Colonic mucosa (tissue), 4 donors: ENCODE results near the gene PIGM. TPM values are rescaled to one million over a fixed set of nuclear protein-coding genes. Genes with fewer than 3 reads are reported as not detected.

Experiments
- DNase-seq: peaks from one replicate; pipeline ENCODE4 v3.0.0-alpha.2; 2020
- H3K27ac ChIP-seq: fragments of 200-600 bp; one replicate; pipeline ENCODE4 v1.8.0; 2021
- H3K27me3 ChIP-seq: fragments of 200-600 bp; one replicate; pipeline ENCODE4 v1.8.0; 2021
- H3K36me3 ChIP-seq: fragments of 200-600 bp; one replicate; pipeline ENCODE4 v1.8.0; 2021
- H3K4me1 ChIP-seq: fragments of 200-600 bp; one replicate; pipeline ENCODE4 v1.8.0; 2021; ENCODE audit warnings: mild to moderate bottlenecking
- H3K4me3 ChIP-seq: fragments of 200-600 bp; one replicate; pipeline ENCODE4 v1.8.0; 2021
- H3K9ac ChIP-seq, 2 donors: one replicate each; pipeline ENCODE4 v1.7.0; 2013; ENCODE audit warnings: control low read depth in 2 of 2, low read depth in 2 of 2, low read length in 2 of 2
- H3K9me3 ChIP-seq: fragments of 200-600 bp; one replicate; pipeline ENCODE4 v1.8.0; 2021
- CTCF ChIP-seq: fragments of 200-600 bp; IDR thresholded peaks from one replicate; pipeline ENCODE4 v1.8.0; 2022; ENCODE audit warnings: antibody characterized with exemption, mild to moderate bottlenecking
- intact Hi-C: fragments of 100-400 bp; cut with DNase I; formaldehyde crosslinking; loops from one replicate; pipeline ENCODE4 v1.14.1; 2022
- total RNA-seq, 2 donors: library from RNA; stranded (reverse); fragmentation: NEBNext Ultra II Directional in 1 of 2; extraction: Animal tissue kit (Norgen Biotek cat#: 25700) in 1 of 2; gene quantifications; one replicate each; pipeline ENCODE4 v1.2.1, GENCODE V29; 2021
- donor health status: healthy.
- donor health status: DM: no; HTN: no; CAD: no.
- donor health status: DM: no; HTN: no; CAD: no.

The PIGM gene
- total RNA-seq, 2 donors from 2014 or later, result 4.0 to 6.2 TPM

GRCh38 chr1:160001440-160001839, 30.4 kb downstream of the PIGM start:
- Histone ChIP-seq H3K9me3 (no peaks in the 10 kb centered on the region), H3K27ac (no peak overlapping the region), H3K27me3 (no peaks in the 10 kb centered on the region), H3K36me3 (no peaks in the 10 kb centered on the region), H3K4me1 (no peaks in the 10 kb centered on the region), H3K9ac (no peak overlapping the region), H3K4me3 (no peak overlapping the region)
- no peak for DNase-seq
- no peak for TF ChIP-seq CTCF
- intact Hi-C loops, result loop anchor here (10.0 kb wide), 1 partner anchor 207 kb away; no protein-coding TSS in a partner anchor

- H3K9ac ChIP-seq, result no peak overlapping the region
- no peak for DNase-seq
- no peaks in the 10 kb centered on the region for H3K27me3 ChIP-seq
- intact Hi-C loops, result no loop called here
- H3K36me3 ChIP-seq, result no peaks in the 10 kb centered on the region
- H3K27ac ChIP-seq, result no peak overlapping the region
- H3K4me3 ChIP-seq, result no peak overlapping the region
- no peaks in the 10 kb centered on the region for H3K9me3 ChIP-seq
- H3K4me1 ChIP-seq, result no peaks in the 10 kb centered on the region
- TF ChIP-seq CTCF, result no peak
Observed at GRCh38 chr1:159999204-159999603, 32.6 kb downstream of the PIGM start.

GRCh38 chr1:159996653-159997052, 35.1 kb downstream of the PIGM start:
- no peaks in the 10 kb centered on the region for H3K9me3 ChIP-seq
- no peak overlapping the region for H3K27ac ChIP-seq
- H3K36me3 ChIP-seq, result no peaks in the 10 kb centered on the region
- TF ChIP-seq CTCF, result no peak
- no peak overlapping the region for H3K4me3 ChIP-seq
- no peak for DNase-seq
- intact Hi-C loops, result no loop called here
- H3K9ac ChIP-seq, result no peak overlapping the region
- H3K27me3 ChIP-seq, result no peaks in the 10 kb centered on the region
- H3K4me1 ChIP-seq, result no peaks in the 10 kb centered on the region

- no peak for TF ChIP-seq CTCF
- no peaks in the 10 kb centered on the region for H3K27me3 ChIP-seq
- no peak overlapping the region for H3K27ac ChIP-seq
- no peaks in the 10 kb centered on the region for H3K4me1 ChIP-seq
- intact Hi-C loops, result no loop called here
- no peaks in the 10 kb centered on the region for H3K9me3 ChIP-seq
- no peak overlapping the region for H3K4me3 ChIP-seq
- DNase-seq, result no peak
- H3K9ac ChIP-seq, result no peak overlapping the region
- H3K36me3 ChIP-seq, result no peaks in the 10 kb centered on the region
Observed at GRCh38 chr1:159994896-159995295, 36.9 kb downstream of the PIGM start.

- Histone ChIP-seq H3K9ac (no peak overlapping the region), H3K36me3 (no peaks in the 10 kb centered on the region), H3K27ac (no peak overlapping the region), H3K9me3 (no peaks in the 10 kb centered on the region), H3K4me1 (no peaks in the 10 kb centered on the region), H3K27me3 (no peaks in the 10 kb centered on the region), H3K4me3 (no peak overlapping the region)
- no peak for DNase-seq
- intact Hi-C loops, result no loop called here
- no peak for TF ChIP-seq CTCF
Observed at GRCh38 chr1:159993911-159994310, 37.9 kb downstream of the PIGM start.

GRCh38 chr1:159992161-159992560, 39.6 kb downstream of the PIGM start:
- Histone ChIP-seq H3K4me1 (no peaks in the 10 kb centered on the region), H3K36me3 (no peaks in the 10 kb centered on the region), H3K9me3 (no peaks in the 10 kb centered on the region), H3K27me3 (no peaks in the 10 kb centered on the region), H3K27ac (no peak overlapping the region), H3K9ac (no peak overlapping the region), H3K4me3 (no peak overlapping the region)
- DNase-seq, result no peak
- TF ChIP-seq CTCF, result no peak
- intact Hi-C loops, result no loop called here
